Mucosa of stomach (tissue), 1 donor: Measurements from ENCODE around the gene NDUFAF8.

ENCODE experiments used
- H3K27me3 ChIP-seq: one replicate; pipeline ENCODE4 v1.7.0; 2013; ENCODE audit warnings: mild to moderate bottlenecking, low read length; ENCODE audit not compliant: control insufficient read depth, insufficient read depth
- H3K36me3 ChIP-seq: one replicate; pipeline ENCODE4 v1.7.0; 2013; ENCODE audit warnings: low read length; ENCODE audit not compliant: control insufficient read depth, insufficient read depth
- H3K4me1 ChIP-seq: one replicate; pipeline ENCODE4 v1.7.0; 2013; ENCODE audit warnings: mild to moderate bottlenecking, low read length; ENCODE audit not compliant: control insufficient read depth, insufficient read depth
- H3K4me3 ChIP-seq: one replicate; pipeline ENCODE4 v1.7.0; 2013; ENCODE audit warnings: low read length
- H3K9ac ChIP-seq: one replicate; pipeline ENCODE4 v1.7.0; 2013; ENCODE audit warnings: mild to moderate bottlenecking, low read length, moderate library complexity
- H3K9me3 ChIP-seq: one replicate; pipeline ENCODE4 v1.7.0; 2013; ENCODE audit warnings: mild to moderate bottlenecking, low read length, moderate library complexity; ENCODE audit not compliant: control insufficient read depth
- donor health status: Pancreatic carcinoma.

The NDUFAF8 gene

GRCh38 chr17:81238815-81239713, at the start of gene NDUFAF8, which contains the start of gene TEPSIN:
NDUFAF8 (plus strand) TSS chr17:81239318; CDS start chr17:81239364, 46 bp downstream.
TEPSIN (minus strand) TSS chr17:81239055; CDS start chr17:81239033, 22 bp downstream.
- Histone ChIP-seq H3K4me3 (peak within 1 kb of the TSS; percentile 82), H3K36me3 (no peaks in the 10 kb centered on the region), H3K27me3 (no peaks in the 10 kb centered on the region), H3K4me1 (peaks cover 21% of the 10 kb centered on the region), H3K9ac (peak within 1 kb of the TSS; percentile 79), H3K9me3 (no peaks in the 10 kb centered on the region)

GRCh38 chr17:81189670-81190530, 49.2 kb upstream of the NDUFAF8 start:
- Histone ChIP-seq H3K4me3 (no peak overlapping the region), H3K27me3 (no peaks in the 10 kb centered on the region), H3K9me3 (no peaks in the 10 kb centered on the region), H3K36me3 (no peaks in the 10 kb centered on the region), H3K9ac (no peak overlapping the region), H3K4me1 (peaks cover 6% of the 10 kb centered on the region)

GRCh38 chr17:81190591-81190990, 48.5 kb upstream of the NDUFAF8 start:
- Histone ChIP-seq H3K4me1 (peaks cover 6% of the 10 kb centered on the region), H3K4me3 (no peak overlapping the region), H3K36me3 (no peaks in the 10 kb centered on the region), H3K9ac (no peak overlapping the region), H3K9me3 (no peaks in the 10 kb centered on the region), H3K27me3 (no peaks in the 10 kb centered on the region)

- no peak overlapping the region for H3K4me3 ChIP-seq
- H3K9me3 ChIP-seq = no peaks in the 10 kb centered on the region
- H3K36me3 ChIP-seq = no peaks in the 10 kb centered on the region
- H3K4me1 ChIP-seq = peaks cover 6% of the 10 kb centered on the region
- H3K27me3 ChIP-seq = no peaks in the 10 kb centered on the region
- H3K9ac ChIP-seq = no peak overlapping the region
Observed at GRCh38 chr17:81191116-81191515, 48.0 kb upstream of the NDUFAF8 start.

GRCh38 chr17:81191646-81192045, 47.5 kb upstream of the NDUFAF8 start:
- Histone ChIP-seq H3K4me1 (peaks cover 6% of the 10 kb centered on the region), H3K27me3 (no peaks in the 10 kb centered on the region), H3K9ac (no peak overlapping the region), H3K9me3 (no peaks in the 10 kb centered on the region), H3K36me3 (no peaks in the 10 kb centered on the region), H3K4me3 (no peak overlapping the region)

GRCh38 chr17:81192386-81193050, 46.6 kb upstream of the NDUFAF8 start:
- Histone ChIP-seq H3K9me3 (no peaks in the 10 kb centered on the region), H3K36me3 (no peaks in the 10 kb centered on the region), H3K4me1 (peaks cover 6% of the 10 kb centered on the region)

GRCh38 chr17:81193051-81193410, 46.1 kb upstream of the NDUFAF8 start:
- Histone ChIP-seq H3K4me3 (no peak overlapping the region), H3K9me3 (no peaks in the 10 kb centered on the region), H3K27me3 (no peaks in the 10 kb centered on the region), H3K4me1 (peaks cover 6% of the 10 kb centered on the region), H3K9ac (no peak overlapping the region), H3K36me3 (no peaks in the 10 kb centered on the region)

More at GRCh38 chr17:81192386-81193050, 46.6 kb upstream of the NDUFAF8 start:
- Histone ChIP-seq H3K9ac (no peak overlapping the region), H3K27me3 (no peaks in the 10 kb centered on the region), H3K4me3 (no peak overlapping the region)

GRCh38 chr17:81193470-81194224, 45.5 kb upstream of the NDUFAF8 start:
- no peaks in the 10 kb centered on the region for H3K27me3 ChIP-seq
- H3K9ac ChIP-seq = no peak overlapping the region
- no peaks in the 10 kb centered on the region for H3K36me3 ChIP-seq
- peaks cover 6% of the 10 kb centered on the region for H3K4me1 ChIP-seq
- no peak overlapping the region for H3K4me3 ChIP-seq
- no peaks in the 10 kb centered on the region for H3K9me3 ChIP-seq

- Histone ChIP-seq H3K36me3 (no peaks in the 10 kb centered on the region), H3K27me3 (no peaks in the 10 kb centered on the region), H3K9ac (no peak overlapping the region), H3K4me3 (no peak overlapping the region), H3K9me3 (no peaks in the 10 kb centered on the region), H3K4me1 (peaks cover 6% of the 10 kb centered on the region)
Observed at GRCh38 chr17:81194225-81194760, 44.8 kb upstream of the NDUFAF8 start.

GRCh38 chr17:81194941-81195901, 43.9 kb upstream of the NDUFAF8 start:
- no peaks in the 10 kb centered on the region for H3K9me3 ChIP-seq
- H3K27me3 ChIP-seq = no peaks in the 10 kb centered on the region
- H3K36me3 ChIP-seq = no peaks in the 10 kb centered on the region
- no peak overlapping the region for H3K9ac ChIP-seq
- H3K4me3 ChIP-seq = no peak overlapping the region
- H3K4me1 ChIP-seq = peaks cover 6% of the 10 kb centered on the region
